HG03521 (cell line): ENCODE results near the gene ELF1.
"Not testable (repeated sequence)": the region's sequence is repeated elsewhere in the genome, so short reads cannot be mapped to it uniquely, and the experiment has no call there.

Experiments used
- ATAC-seq: cut with Tn5 transposase; IDR thresholded peaks from one replicate; pipeline ENCODE4 v1.9.1; 2021; ENCODE audit warnings: mild to moderate bottlenecking, moderate library complexity; ENCODE audit not compliant: unreplicated experiment

ELF1 gene

GRCh38 chr13:40908546-40908945, 110.6 kb downstream of the ELF1 start:
- ATAC-seq: no peak

DNA sequence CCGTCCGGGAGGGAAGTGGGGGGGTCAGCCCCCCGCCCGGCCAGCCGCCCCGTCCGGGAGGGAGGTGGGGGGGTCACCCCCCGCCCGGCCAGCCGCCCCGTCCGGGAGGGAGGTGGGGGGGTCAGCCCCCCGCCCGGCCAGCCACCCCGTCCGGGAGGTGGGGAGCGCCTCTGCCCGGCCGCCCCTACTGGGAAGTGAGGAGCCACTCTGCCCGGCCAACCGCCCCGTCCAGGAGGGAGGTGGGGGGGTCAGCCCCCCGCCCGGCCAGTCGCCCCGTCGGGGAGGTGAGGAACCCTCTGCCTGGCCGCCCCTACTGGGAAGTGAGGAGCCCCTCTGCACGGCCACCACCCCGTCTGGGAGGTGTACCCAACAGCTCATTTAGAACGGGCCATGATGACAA, 118.1 kb downstream of the ELF1 start:
- not testable (repeated sequence) for ATAC-seq

DNA sequence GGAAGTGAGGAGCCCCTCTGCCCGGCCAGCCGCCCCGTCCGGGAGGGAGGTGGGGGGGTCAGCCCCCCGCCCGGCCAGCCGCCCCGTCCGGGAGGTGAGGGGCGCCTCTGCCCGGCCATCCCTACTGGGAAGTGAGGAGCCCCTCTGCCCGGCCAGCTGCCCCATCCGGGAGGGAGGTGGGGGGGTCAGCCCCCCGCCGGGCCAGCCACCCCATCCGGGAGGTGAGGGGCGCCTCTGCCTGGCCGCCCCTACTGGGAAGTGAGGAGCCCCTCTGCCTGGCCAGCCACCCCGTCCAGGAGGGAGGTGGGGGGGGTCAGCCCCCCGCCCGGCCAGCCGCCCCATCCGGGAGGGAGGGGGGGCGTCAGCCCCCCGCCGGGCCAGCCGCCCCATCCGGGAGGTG, 118.5 kb downstream of the ELF1 start:
- ATAC-seq: not testable (repeated sequence)

GRCh38 chr13:40897053-40897452, 122.1 kb downstream of the ELF1 start:
- no peak for ATAC-seq

GRCh38 chr13:40895227-40896184, 123.6 kb downstream of the ELF1 start:
- ATAC-seq: no peak

GRCh38 chr13:40893573-40893972, 125.5 kb downstream of the ELF1 start:
- not testable (repeated sequence) for ATAC-seq

DNA sequence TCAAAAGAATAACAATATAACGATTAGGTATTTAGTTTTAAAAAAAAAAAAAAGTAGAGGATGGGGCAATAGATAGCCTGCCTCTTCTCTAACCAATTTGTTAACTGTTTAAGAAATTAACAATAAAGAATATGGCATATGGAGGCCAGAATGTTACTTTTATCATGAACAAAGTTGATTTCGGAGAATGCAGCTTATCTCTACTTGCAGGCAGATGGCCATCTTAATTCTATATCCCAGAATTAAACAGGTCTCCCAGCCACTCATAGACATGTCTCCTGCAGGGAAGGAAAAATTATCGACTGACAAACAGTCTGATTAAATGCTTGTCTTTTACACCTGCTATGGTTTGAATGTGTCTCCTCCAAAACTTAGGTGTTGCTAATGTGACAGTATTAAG, 133.1 kb downstream of the ELF1 start:
- no peak for ATAC-seq

- not testable (repeated sequence) for ATAC-seq
These were observed 134.9 kb downstream of the ELF1 start for GRCh38 chr13:40884175-40884574.
